Fibroblast of upper back skin (primary cell): ENCODE measurements around the gene CERS5.
A peak's percentile ranks its signal among the peaks of the same experiment; 100 is the strongest.

Experiments
- DNase-seq: peaks from one replicate; pipeline ENCODE4 v3.0.0-alpha.2; 2013

The CERS5 gene

GRCh38 chr12:50167049-50167828 lies at the start of gene CERS5:
Gene CERS5 (minus strand): TSS chr12:50167369. CDS start chr12:50167297, 72 bp downstream.
- DNase-seq, result peak; percentile 99

DNA sequence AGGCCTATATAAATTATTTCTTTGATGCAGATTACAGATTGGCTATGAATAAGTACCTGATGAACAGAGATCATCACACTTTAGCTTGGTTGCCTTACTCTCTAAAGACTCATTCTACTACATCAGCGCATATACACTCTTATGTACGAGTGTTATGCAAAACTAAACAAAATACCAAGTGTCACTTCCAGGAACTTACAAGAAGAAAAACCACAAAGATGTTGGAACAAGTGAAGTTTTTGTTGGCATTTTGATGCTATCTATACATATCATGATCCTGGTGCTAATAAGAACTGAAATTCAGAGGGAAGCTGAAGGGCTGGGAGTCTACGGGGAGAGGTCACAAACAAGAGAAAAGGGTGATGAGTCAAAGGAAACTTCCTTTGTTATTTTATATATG lies 47.9 kb upstream of the CERS5 start:
- peak; percentile 43 for DNase-seq

DNA sequence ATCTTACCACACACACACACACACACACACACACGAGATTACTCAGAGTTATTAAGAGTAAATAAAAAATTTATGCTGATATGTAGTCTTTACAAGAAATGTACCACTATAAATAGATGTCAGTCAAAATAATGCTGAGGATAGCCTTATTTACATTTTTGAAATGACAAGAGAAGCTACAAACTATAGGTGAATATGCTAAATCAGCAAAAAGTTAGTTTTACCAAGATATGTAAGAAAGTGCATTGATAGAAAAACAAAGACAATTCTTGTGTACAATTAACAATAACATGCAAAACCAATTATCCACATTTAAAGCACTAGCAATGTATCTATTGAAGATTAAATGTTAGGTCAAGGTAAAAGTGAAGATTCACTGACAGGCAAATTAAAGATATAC lies 46.8 kb upstream of the CERS5 start:
- no peak for DNase-seq

- no peak for DNase-seq
Observed at GRCh38 chr12:50213439-50213838, 46.3 kb upstream of the CERS5 start.

GRCh38 chr12:50212071-50212467 lies 44.9 kb upstream of the CERS5 start:
- no peak for DNase-seq

DNA sequence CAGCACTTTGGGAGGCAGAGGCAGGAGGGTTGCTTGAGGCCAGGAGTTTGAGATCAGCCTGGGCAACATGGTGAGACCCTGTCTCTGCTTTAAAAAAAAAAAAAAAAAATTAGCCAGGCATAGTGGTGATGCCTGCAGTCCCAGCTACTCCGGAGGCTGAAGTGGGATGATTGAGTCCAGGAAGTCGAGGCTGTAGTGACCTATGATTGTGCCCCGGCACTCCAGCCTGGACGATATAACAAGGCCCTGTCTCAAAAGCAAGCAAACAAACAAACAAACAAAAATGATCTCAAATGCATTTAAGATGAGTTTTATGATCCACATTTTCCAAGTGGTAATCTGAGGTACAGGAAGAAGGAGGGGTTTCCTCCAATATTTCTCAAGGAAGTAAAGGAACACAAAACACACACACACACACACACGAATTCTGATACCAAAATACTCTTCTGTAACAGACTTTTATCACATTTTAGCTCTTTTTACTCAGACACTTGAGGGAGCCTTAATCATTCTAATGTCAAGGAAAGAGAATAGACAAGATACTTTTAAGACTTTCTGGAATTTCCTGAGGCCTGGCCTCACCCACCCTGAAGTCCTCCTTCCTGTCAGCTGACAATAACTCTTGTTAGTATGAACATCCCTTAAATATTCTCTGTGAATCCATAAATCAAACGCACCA lies 44.4 kb upstream of the CERS5 start:
- peak; percentile 81 for DNase-seq

GRCh38 chr12:50207424-50207823 lies 40.3 kb upstream of the CERS5 start:
- no peak for DNase-seq

GRCh38 chr12:50205648-50206047 lies 38.5 kb upstream of the CERS5 start:
- no peak for DNase-seq

GRCh38 chr12:50203691-50204090 lies 36.5 kb upstream of the CERS5 start:
- DNase-seq, result no peak

DNA sequence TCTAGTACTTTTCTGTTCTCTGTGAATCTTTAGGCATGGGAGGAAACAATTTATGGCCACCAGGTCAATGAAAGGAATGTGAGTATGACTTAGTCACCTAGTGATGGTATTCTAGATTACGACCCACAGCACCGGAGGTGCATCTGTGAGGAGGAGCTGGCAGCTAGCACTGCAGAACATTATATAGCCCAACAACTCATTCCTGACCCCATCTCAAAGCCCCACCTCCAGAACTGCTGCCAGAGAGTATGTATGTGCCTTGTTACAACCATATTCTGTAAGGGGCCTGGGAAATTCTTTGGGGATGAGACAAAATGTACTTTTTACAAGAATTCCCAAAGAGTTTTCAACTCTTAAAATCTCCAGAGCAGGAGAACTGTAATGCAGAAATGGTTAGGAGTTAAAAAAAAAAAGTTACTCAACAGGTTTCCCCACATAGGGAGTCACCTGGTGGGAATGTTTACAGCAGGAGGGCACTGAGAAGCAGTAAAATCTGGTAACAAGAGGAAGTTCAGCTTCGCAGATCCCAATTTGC lies 34.9 kb upstream of the CERS5 start:
- peak; percentile 98 for DNase-seq

DNA sequence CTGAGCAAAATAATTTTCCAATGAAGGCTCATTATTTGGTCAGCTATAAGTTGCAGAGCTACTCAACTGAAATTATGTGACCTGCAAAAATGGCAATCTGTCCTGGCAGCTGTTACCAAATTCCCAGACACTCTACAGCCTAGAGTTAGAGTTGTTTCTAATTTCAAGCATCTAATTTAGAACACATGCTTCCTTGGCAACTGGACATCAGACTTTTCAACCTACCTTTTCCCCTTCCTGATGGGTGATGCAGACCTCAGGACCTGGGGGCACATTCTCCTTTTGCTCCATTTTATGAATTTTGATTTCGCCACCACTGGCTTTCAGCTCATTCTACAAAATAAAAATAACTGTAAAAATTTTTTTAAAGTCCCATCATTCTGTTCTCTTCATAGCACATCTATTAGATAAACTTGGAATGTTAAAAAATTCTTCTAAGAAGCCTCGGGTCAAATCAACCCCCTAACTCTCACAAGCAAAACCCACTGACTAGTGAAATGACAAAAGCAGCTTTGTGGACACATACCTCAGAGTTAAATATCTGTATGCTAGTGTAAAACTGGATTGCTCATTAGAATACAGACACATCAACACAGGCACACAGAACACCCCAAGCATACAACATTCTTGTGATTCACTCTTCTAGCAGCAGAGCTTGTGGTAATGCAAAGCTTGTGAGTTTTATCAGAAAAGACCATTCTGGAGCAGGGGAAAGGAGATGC lies 33.5 kb upstream of the CERS5 start:
- DNase-seq, result peak; percentile 90

GRCh38 chr12:50198829-50199228 lies 31.7 kb upstream of the CERS5 start:
- no peak for DNase-seq

- DNase-seq, result no peak
Observed at GRCh38 chr12:50197297-50197727, 30.1 kb upstream of the CERS5 start.

DNA sequence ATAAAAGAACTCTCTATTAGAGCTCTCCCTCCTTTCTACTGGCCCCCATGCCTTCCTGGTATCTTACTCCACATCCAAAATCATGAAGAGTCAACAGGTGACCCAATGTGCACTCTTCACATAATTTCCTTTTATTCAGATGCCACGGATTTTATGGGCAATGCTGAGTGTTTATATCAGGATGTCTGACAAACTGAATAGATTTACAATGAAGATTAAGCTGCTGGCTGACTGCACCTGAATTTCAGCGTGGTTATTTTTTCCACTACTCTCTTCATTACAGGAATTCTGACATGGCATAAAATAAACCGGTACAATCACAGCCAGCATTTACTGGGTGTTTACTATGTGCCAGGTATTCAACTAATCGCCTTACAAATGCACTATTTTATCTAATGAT lies 29.4 kb upstream of the CERS5 start:
- DNase-seq, result no peak

- DNase-seq, result no peak
Observed at GRCh38 chr12:50195832-50196231, 28.7 kb upstream of the CERS5 start.

DNA sequence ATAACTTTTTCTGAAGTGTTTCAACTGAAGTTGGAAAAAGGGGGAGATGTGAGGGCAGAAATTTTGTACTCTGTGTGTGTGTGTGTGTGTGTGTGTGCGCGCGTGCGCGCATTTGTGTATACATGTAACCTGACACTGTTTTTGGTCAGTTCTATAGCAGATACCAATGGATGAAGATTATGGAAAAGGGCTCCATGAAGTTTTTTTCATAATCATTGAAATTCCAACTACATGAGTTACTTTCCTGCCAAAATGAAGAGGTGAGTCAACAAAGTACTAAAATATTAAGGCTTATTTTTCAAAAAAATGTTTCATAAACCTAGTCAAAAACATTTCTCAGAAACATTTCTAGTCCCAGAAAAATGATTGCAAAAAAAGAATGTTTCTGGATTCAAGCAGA lies 25.7 kb upstream of the CERS5 start:
- DNase-seq, result peak; percentile 83

- no peak for DNase-seq
Observed at GRCh38 chr12:50192236-50192635, 25.1 kb upstream of the CERS5 start.

GRCh38 chr12:50190859-50191258 lies 23.7 kb upstream of the CERS5 start:
- no peak for DNase-seq

DNA sequence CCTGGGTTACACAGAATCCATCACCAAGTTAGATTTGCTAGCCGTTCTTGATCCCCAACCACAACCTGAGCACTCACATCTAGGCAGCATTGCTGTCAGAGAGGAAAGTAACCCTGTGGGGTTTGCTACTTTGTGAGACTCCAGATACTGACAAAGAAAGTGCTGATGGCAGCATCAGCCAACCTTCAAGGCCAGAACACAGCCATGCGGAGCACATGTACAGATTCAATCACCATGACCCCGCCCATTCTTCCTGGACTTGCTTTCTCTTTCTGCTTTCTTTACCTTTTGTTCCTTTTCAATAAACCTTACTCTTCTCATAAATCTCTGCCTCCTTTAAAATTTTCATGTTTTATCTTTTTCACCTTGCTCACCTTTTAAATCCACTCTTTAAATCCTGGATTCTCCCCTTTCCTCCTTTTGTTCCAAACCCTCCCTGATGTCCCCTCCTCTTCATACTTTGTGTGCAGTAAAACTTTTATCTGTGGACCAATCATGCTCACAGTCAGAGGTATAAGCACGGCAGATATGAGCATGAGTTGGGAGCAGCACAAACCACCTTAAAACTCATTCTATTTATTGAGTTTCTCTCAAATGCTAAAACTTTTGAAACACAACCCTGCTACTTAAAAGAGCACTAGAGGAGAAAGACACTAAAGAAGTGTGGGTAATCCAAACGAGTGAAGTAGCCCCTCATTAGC lies 21.9 kb upstream of the CERS5 start:
- no peak for DNase-seq

- DNase-seq, result peak; percentile 36
Observed at GRCh38 chr12:50188241-50188781, 21.1 kb upstream of the CERS5 start.

- peak; percentile 95 for DNase-seq
Observed at GRCh38 chr12:50187084-50187900, 20.1 kb upstream of the CERS5 start.

GRCh38 chr12:50186681-50187080 lies 19.5 kb upstream of the CERS5 start:
- peak; percentile 88 for DNase-seq
